Stimulated activated CD8-positive, alpha-beta memory T cell treated with anti-CD3 and anti-CD28 coated beads, Interleukin-12 subunit alpha, Interleukin-12 subunit beta, amount 100 ng/mL, for 1 hour (primary cell): ENCODE data around the gene RAPGEF1.
"Not testable (repeated sequence)": the region's sequence is repeated elsewhere in the genome, so short reads cannot be mapped to it uniquely, and the experiment has no call there.

Experiments
- DNase-seq: peaks from one replicate; pipeline ENCODE4 v3.0.0-alpha.2; 2020; ENCODE audit warnings: low read depth

RAPGEF1 gene

GRCh38 chr9:131668439-131669268, 71.2 kb downstream of the RAPGEF1 start:
- DNase-seq: peak; percentile 41

- DNase-seq: no peak
These were observed 71.8 kb downstream of the RAPGEF1 start for GRCh38 chr9:131668057-131668438.

- DNase-seq: no peak
These were observed 72.3 kb downstream of the RAPGEF1 start for GRCh38 chr9:131667576-131667975.

GRCh38 chr9:131666774-131667173, 73.1 kb downstream of the RAPGEF1 start:
- DNase-seq: no peak

- no peak for DNase-seq
These were observed 73.8 kb downstream of the RAPGEF1 start for GRCh38 chr9:131666029-131666428.

- no peak for DNase-seq
These were observed 76.6 kb downstream of the RAPGEF1 start for GRCh38 chr9:131663288-131663687.

- DNase-seq: not testable (repeated sequence)
These were observed 77.6 kb downstream of the RAPGEF1 start for GRCh38 chr9:131662289-131662621.

- DNase-seq: no peak
These were observed 78.1 kb downstream of the RAPGEF1 start for GRCh38 chr9:131661568-131662288.

GRCh38 chr9:131660466-131661405, 79.1 kb downstream of the RAPGEF1 start:
- DNase-seq: no peak

GRCh38 chr9:131658377-131659129, 81.3 kb downstream of the RAPGEF1 start:
- no peak for DNase-seq

GRCh38 chr9:131657940-131658339, 81.9 kb downstream of the RAPGEF1 start:
- DNase-seq: no peak

GRCh38 chr9:131657456-131657855, 82.4 kb downstream of the RAPGEF1 start:
- DNase-seq: no peak

- no peak for DNase-seq
These were observed 82.9 kb downstream of the RAPGEF1 start for GRCh38 chr9:131657037-131657377.

- DNase-seq: peak; percentile 49
These were observed 83.4 kb downstream of the RAPGEF1 start for GRCh38 chr9:131656356-131657036.

- DNase-seq: not testable (repeated sequence)
These were observed 85.5 kb downstream of the RAPGEF1 start for GRCh38 chr9:131654369-131654768.

- DNase-seq: no peak
These were observed 88.3 kb downstream of the RAPGEF1 start for GRCh38 chr9:131651599-131651998.

- DNase-seq: no peak
These were observed 88.7 kb downstream of the RAPGEF1 start for GRCh38 chr9:131651160-131651559.

- no peak for DNase-seq
These were observed 89.6 kb downstream of the RAPGEF1 start for GRCh38 chr9:131650254-131650653.

GRCh38 chr9:131649646-131650045, 90.2 kb downstream of the RAPGEF1 start:
- no peak for DNase-seq

GRCh38 chr9:131645078-131645776, 94.6 kb downstream of the RAPGEF1 start:
- DNase-seq: no peak
